Transverse colon (tissue), 4 donors: ENCODE results near the gene ZFAND4. TPM values are rescaled to one million over a fixed set of nuclear protein-coding genes. Genes with fewer than 3 reads are reported as not detected.

Experiments
- DNase-seq: peaks from one replicate; pipeline ENCODE4 v3.0.0-alpha.2; 2019
- H3K27ac ChIP-seq, 4 donors: fragments of 200-600 bp; sonication (generic); 2 replicates each; pipeline ENCODE4 v1.5.1; 2016 to 2018; ENCODE audit warnings: inconsistent platforms in 4 of 4
- H3K27me3 ChIP-seq: fragments of 200-600 bp; sonication (generic); 2 replicates; pipeline ENCODE4 v1.5.1; 2017; ENCODE audit warnings: inconsistent platforms
- H3K36me3 ChIP-seq, 4 donors: fragments of 200-600 bp; sonication (generic); 2 replicates each; pipeline ENCODE4 v1.5.1; 2017 to 2019; ENCODE audit warnings: inconsistent platforms in 4 of 4
- H3K4me1 ChIP-seq, 4 donors: fragments of 200-600 bp; sonication (generic); 2 replicates each; pipeline ENCODE4 v1.5.1; 2017 to 2020; ENCODE audit warnings: inconsistent platforms in 4 of 4
- H3K4me3 ChIP-seq, 4 donors: fragments of 200-600 bp; sonication (generic); 1 replicate in 1 of 4; 2 replicates in 3 of 4; pipeline versions ENCODE4 v1.5.1 to v1.6.1; 2017 to 2019; ENCODE audit warnings: inconsistent platforms in 4 of 4
- H3K9me3 ChIP-seq, 2 donors: fragments of 200-600 bp; sonication (generic); 2 replicates each; pipeline ENCODE4 v1.5.1; 2017 to 2019; ENCODE audit warnings: inconsistent platforms in 2 of 2
- CTCF ChIP-seq, 5 experiments: fragments of 200-600 bp in 3 of 5; fragments of 450-650 bp in 2 of 5; sonication (generic) in 3 of 5; IDR thresholded peaks; 1 replicate in 2 of 5; 2 replicates in 3 of 5; pipeline ENCODE4 v1.5.1; 2016 to 2017; ENCODE audit warnings: antibody characterized with exemption in 5 of 5, inconsistent platforms in 3 of 5, mild to moderate bottlenecking in 2 of 5, moderate library complexity in 1 of 5
- EP300 ChIP-seq: sonication (generic); formaldehyde crosslinking; IDR thresholded peaks from one replicate; pipeline ENCODE4 v1.6.1; 2017; ENCODE audit warnings: antibody characterized with exemption, low read depth
- POLR2A ChIP-seq: fragments of 450-650 bp; IDR thresholded peaks from one replicate; pipeline ENCODE4 v1.6.1; 2016; ENCODE audit warnings: antibody characterized with exemption, mild to moderate bottlenecking, moderate library complexity
- POLR2AphosphoS5 ChIP-seq, 3 donors: sonication (generic); formaldehyde crosslinking; IDR thresholded peaks; one replicate each; pipeline ENCODE4 v1.6.1; 2016; ENCODE audit warnings: antibody characterized with exemption in 3 of 3
- WGBS, 2 donors: methylation state at CpG; one replicate each; pipeline ENCODE4 v1.1.5; 2018; ENCODE audit warnings: low coverage in 1 of 2; 5-methylcytosine and 5-hydroxymethylcytosine counted together
- in situ Hi-C, 4 donors: fragments of 200-750 bp; cut with MboI; loops; one replicate each; pipeline versions ENCODE4 v1.15.0 to v1.15.1; 2017; ENCODE audit warnings: low sequenced_read_pairs in 3 of 4, low pct_ligation_motif_present in 1 of 4, low pct_unique_long_range_greater_than_20kb in 1 of 4
- intact Hi-C: fragments of 100-400 bp; cut with DNase I; formaldehyde crosslinking; loops from one replicate; pipeline ENCODE4 v1.15.1; 2023; ENCODE audit warnings: low total_unique reads
- total RNA-seq, 4 donors: library from RNA; depleted of rRNA; stranded (reverse); fragments of >200 nt; gene quantifications; one replicate each; pipeline ENCODE4 v1.1.0, GENCODE V29; 2016

ZFAND4 gene
- total RNA-seq, 4 donors from 2014 or later: 9.0 to 34.4 (median 21.4) TPM

GRCh38 chr10:45644527-45644926 lies 28.0 kb downstream of the ZFAND4 start:
- intact Hi-C loops: no loop called here
- in situ Hi-C loops: no loop called here
- TF ChIP-seq EP300 (no peak), POLR2A (no peak), CTCF (IDR thresholded peaks at IDR 0.05) (no peak), POLR2AphosphoS5 (IDR thresholded peaks at IDR 0.05) (no peak)
- no peak for DNase-seq
- H3K36me3 ChIP-seq: peaks cover 0 to 19% (median 0%) of the 10 kb centered on the region in 4 donors
- H3K4me1 ChIP-seq: no peaks in the 10 kb centered on the region
- H3K27me3 ChIP-seq: no peaks in the 10 kb centered on the region
- WGBS, 2 donors: 89 to 100% methylated on average over 1 of the region's 1 CpG
- H3K27ac ChIP-seq: no peak overlapping the region
- no peaks in the 10 kb centered on the region for H3K9me3 ChIP-seq
- no peak overlapping the region for H3K4me3 ChIP-seq

DNA sequence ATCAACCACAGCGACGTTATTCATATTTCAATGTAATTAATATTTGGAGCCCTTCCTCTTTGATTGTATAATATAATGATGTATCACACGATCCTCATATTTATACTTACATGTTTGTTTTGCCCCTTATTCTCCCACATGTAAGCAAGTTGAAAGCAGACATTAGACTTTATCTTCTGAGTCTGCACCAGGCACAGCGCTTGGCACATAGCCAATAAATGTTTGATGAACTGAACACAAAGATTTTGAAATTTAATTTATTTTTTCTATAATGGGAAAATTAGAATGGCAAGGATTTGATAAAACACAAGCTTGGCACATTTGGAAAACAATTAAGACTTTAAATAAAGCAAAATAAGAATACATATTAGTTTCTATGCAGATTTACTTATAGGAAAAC lies 31.6 kb downstream of the ZFAND4 start:
- in situ Hi-C loops (no loop called here), intact Hi-C loops (no loop called here)
- H3K4me3 ChIP-seq: no peak overlapping the region
- DNase-seq: no peak
- 89 to 93% methylated on average over 4 of the region's 4 CpGs for WGBS, 2 donors
- H3K4me1 ChIP-seq: no peaks in the 10 kb centered on the region
- H3K27me3 ChIP-seq: no peaks in the 10 kb centered on the region
- H3K27ac ChIP-seq: no peak overlapping the region
- no peak for TF ChIP-seq EP300
- TF ChIP-seq POLR2AphosphoS5 (IDR thresholded peaks at IDR 0.05): no peak
- no peak for TF ChIP-seq CTCF (IDR thresholded peaks at IDR 0.05)
- no peak for TF ChIP-seq POLR2A
- no peaks in the 10 kb centered on the region for H3K9me3 ChIP-seq
- peaks cover 0 to 3% (median 0%) of the 10 kb centered on the region in 4 donors for H3K36me3 ChIP-seq

DNA sequence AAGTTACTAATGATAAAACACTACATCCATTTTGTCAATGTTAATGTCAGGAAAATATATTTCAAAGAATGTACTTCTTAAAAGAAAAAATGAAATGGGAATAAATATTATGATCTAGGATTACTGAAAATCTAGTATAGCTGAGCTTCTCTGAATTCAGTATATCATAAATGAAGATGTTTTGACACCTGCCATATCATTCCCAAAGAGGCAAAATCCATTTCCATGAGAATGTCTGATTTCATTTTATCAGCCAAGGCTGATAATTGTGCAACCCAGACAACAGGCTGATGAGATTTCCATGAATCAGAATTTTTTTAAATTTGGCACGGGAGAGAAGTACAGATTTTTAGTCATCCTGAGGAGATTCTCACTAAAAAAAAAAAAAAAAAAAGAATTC lies 32.5 kb downstream of the ZFAND4 start:
- WGBS, 2 donors: 91 to 100% methylated on average over 1 of the region's 1 CpG
- Histone ChIP-seq H3K9me3 (peaks cover 0 to 4% of the 10 kb centered on the region in 2 donors), H3K4me1 (no peaks in the 10 kb centered on the region), H3K27ac (no peak overlapping the region), H3K27me3 (no peaks in the 10 kb centered on the region), H3K36me3 (peaks cover 0 to 3% (median 0%) of the 10 kb centered on the region in 4 donors), H3K4me3 (no peak overlapping the region)
- no peak for DNase-seq
- in situ Hi-C loops: no loop called here
- TF ChIP-seq POLR2A (no peak), CTCF (IDR thresholded peaks at IDR 0.05) (no peak)
- intact Hi-C loops: no loop called here

GRCh38 chr10:45627412-45628048 lies 45.0 kb downstream of the ZFAND4 start:
- no peaks in the 10 kb centered on the region for H3K27me3 ChIP-seq
- no peaks in the 10 kb centered on the region for H3K9me3 ChIP-seq
- H3K4me3 ChIP-seq: no peak overlapping the region
- H3K36me3 ChIP-seq: peaks cover 0 to 11% (median 0%) of the 10 kb centered on the region in 4 donors
- DNase-seq: no peak
- H3K27ac ChIP-seq: no peak overlapping the region
- in situ Hi-C loops: no loop called here
- 88 to 89% methylated on average over 3 to 5 of the region's 5 CpGs for WGBS, 2 donors
- TF ChIP-seq POLR2AphosphoS5 (IDR thresholded peaks at IDR 0.05) (no peak), EP300 (no peak), POLR2A (no peak), CTCF (IDR thresholded peaks at IDR 0.05) (no peak)
- no peaks in the 10 kb centered on the region for H3K4me1 ChIP-seq
- intact Hi-C loops: no loop called here
